GM12878 (cell line): ENCODE results near the gene GPLD1. TPM values are rescaled to one million over a fixed set of nuclear protein-coding genes. Genes with fewer than 3 reads are reported as not detected.

Source experiments
- ATAC-seq: fragments of 200-7000 bp; cut with Tn5 transposase; 3 replicates; pipeline ENCODE4 v1.9.1; 2020; ENCODE audit warnings: mild to moderate bottlenecking, moderate library complexity
- BruUV-seq: library from RNA; stranded (reverse); fragments of 400-500 nt; replicated peaks from 2 replicates; lab custom pipeline; 2021; lab: Mats Ljungman, UMichigan
- CTCF ChIA-PET: fragments of 300-600 bp; sonication (Branson Sonifier 250); formaldehyde crosslinking; extraction: SDS; loops from one replicate; lab custom pipeline; 2021; ENCODE audit warnings: inconsistent platforms; lab: Yijun Ruan, JAX
- POLR2A ChIA-PET: fragments of 350-600 bp; formaldehyde crosslinking; extraction: SDS; loops from one replicate; lab custom pipeline; 2021; ENCODE audit warnings: inconsistent platforms; lab: Charles Lee
- RAD21 ChIA-PET: fragments of 300-600 bp; sonication (Branson Sonifier 250); formaldehyde crosslinking; loops from one replicate; lab custom pipeline; 2023; ENCODE audit warnings: antibody characterized with exemption; ENCODE audit not compliant: unreplicated experiment; lab: Charles Lee
- SMC1A ChIA-PET: fragments of 300-600 bp; sonication (Branson Sonifier 250); formaldehyde crosslinking; loops from one replicate; lab custom pipeline; 2023; ENCODE audit not compliant: unreplicated experiment, uncharacterized antibody; lab: Charles Lee
- DNase-seq: peaks from one replicate; pipeline ENCODE4 v3.0.0-alpha.2; 2011; ENCODE audit warnings: low read depth, low spot score
- FAIRE-seq: peaks from 3 replicates; lab custom pipeline; 2011; peaks lifted over from hg19 to GRCh38; lab: Jason Lieb, UNC
- H2AFZ ChIP-seq: 2 replicates; pipeline ENCODE4 v1.6.0; 2011; ENCODE audit warnings: low read depth, low read length, control low read depth; ENCODE audit not compliant: control insufficient read depth
- H3K27ac ChIP-seq: 2 replicates; pipeline ENCODE4 v1.5.1; 2011; ENCODE audit warnings: control low read depth; ENCODE audit not compliant: control insufficient read depth, insufficient read depth
- H3K27me3 ChIP-seq, 2 experiments: replicated peaks in 1 of 2; 2 replicates each; pipeline versions ENCODE4 v1.6.0 to v1.6.1; 2011; ENCODE audit warnings: low read length in 1 of 2; ENCODE audit not compliant: control insufficient read depth in 2 of 2, insufficient read depth in 2 of 2
- H3K36me3 ChIP-seq, 2 experiments: 2 replicates each; pipeline ENCODE4 v1.5.1; 2011; ENCODE audit warnings: low read length in 1 of 2; ENCODE audit not compliant: control insufficient read depth in 2 of 2, insufficient read depth in 2 of 2
- H3K4me1 ChIP-seq: 2 replicates; pipeline ENCODE4 v1.6.1; 2011; ENCODE audit warnings: mild to moderate bottlenecking, low read length, moderate library complexity, mixed read lengths; ENCODE audit not compliant: control insufficient read depth, insufficient read depth
- H3K4me2 ChIP-seq: 2 replicates; pipeline ENCODE4 v1.6.0; 2011; ENCODE audit warnings: control low read depth; ENCODE audit not compliant: control insufficient read depth, insufficient read depth
- H3K4me3 ChIP-seq: fragments of 200-600 bp; sonication (generic); 2 replicates; pipeline ENCODE4 v1.5.1; 2016
- H3K79me2 ChIP-seq: 2 replicates; pipeline ENCODE4 v1.6.0; 2011; ENCODE audit warnings: low read length; ENCODE audit not compliant: control insufficient read depth, insufficient read depth
- H3K9ac ChIP-seq: 2 replicates; pipeline ENCODE4 v1.8.0; 2011; ENCODE audit warnings: low read length, control low read depth, mixed read lengths; ENCODE audit not compliant: control insufficient read depth, insufficient read depth
- H3K9me3 ChIP-seq: replicated peaks from 3 replicates; pipeline ENCODE4 v1.5.1; 2011; ENCODE audit warnings: mild to moderate bottlenecking, low read length; ENCODE audit not compliant: control insufficient read depth, insufficient read depth
- H4K20me1 ChIP-seq: 2 replicates; pipeline ENCODE4 v1.6.0; 2011; ENCODE audit not compliant: control insufficient read depth, insufficient read depth
- ATF2 ChIP-seq: IDR thresholded peaks from 2 replicates; pipeline ENCODE4 v1.6.1; 2012; ENCODE audit warnings: low read length, inconsistent platforms
- CBFB ChIP-seq: IDR thresholded peaks from 2 replicates; pipeline ENCODE4 v1.6.1; 2016; ENCODE audit warnings: antibody characterized with exemption, low read depth
- ETV6 ChIP-seq, 2 experiments: fragments of 450-650 bp in 1 of 2; IDR thresholded peaks in 1 of 2; conservative IDR thresholded peaks in 1 of 2; 2 replicates each; pipeline ENCODE4 v1.6.1; 2014; ENCODE audit warnings: antibody characterized with exemption in 1 of 2, borderline replicate concordance in 1 of 2, low read depth in 1 of 2, mild to moderate bottlenecking in 1 of 2, moderate library complexity in 1 of 2
- EZH2 ChIP-seq: IDR thresholded peaks from 2 replicates; pipeline ENCODE4 v1.6.1; 2012; ENCODE audit warnings: low read depth, mild to moderate bottlenecking, control low read depth, inconsistent platforms, low read length, borderline replicate concordance; ENCODE audit not compliant: control insufficient read depth
- POLR2AphosphoS5 ChIP-seq: IDR thresholded peaks from 2 replicates; pipeline ENCODE4 v1.6.1; 2011; ENCODE audit warnings: mild to moderate bottlenecking, low read length, inconsistent platforms
- RB1 ChIP-seq: fragments of 450-650 bp; formaldehyde crosslinking; IDR thresholded peaks from 2 replicates; pipeline ENCODE4 v1.6.1; 2017; ENCODE audit warnings: mild to moderate bottlenecking, borderline replicate concordance
- SP1 ChIP-seq: IDR thresholded peaks from one replicate; pipeline ENCODE4 v1.6.1; 2011; ENCODE audit warnings: low read depth, low read length
- TAF1 ChIP-seq: IDR thresholded peaks from 2 replicates; pipeline ENCODE4 v1.6.1; 2011; ENCODE audit warnings: mild to moderate bottlenecking, low read depth, low read length, borderline replicate concordance
- USF2 ChIP-seq: IDR thresholded peaks from 2 replicates; pipeline ENCODE4 v1.6.1; 2011; ENCODE audit warnings: low read depth, low read length, improper control_type of control experiment, borderline replicate concordance
- ZNF24 ChIP-seq: fragments of 450-650 bp; IDR thresholded peaks from 2 replicates; pipeline ENCODE4 v1.6.1; 2017; ENCODE audit warnings: antibody characterized with exemption, mild to moderate bottlenecking
- ZNF622 ChIP-seq: fragments of 450-650 bp; IDR thresholded peaks from 2 replicates; pipeline ENCODE4 v1.6.1; 2017; ENCODE audit warnings: mild to moderate bottlenecking, inconsistent platforms
- ZNF687 ChIP-seq: fragments of 450-650 bp; IDR thresholded peaks from 2 replicates; pipeline ENCODE4 v1.6.1; 2017; ENCODE audit warnings: mild to moderate bottlenecking, moderate library complexity
- WGBS: methylation state at CpG from one replicate; pipeline ENCODE4 v1.1.6; 2016; ENCODE audit warnings: low lambda C conversion rate; ENCODE audit not compliant: insufficient replicate concordance, insufficient coverage; ENCODE audit errors: missing lambda C conversion rate; 5-methylcytosine and 5-hydroxymethylcytosine counted together
- in situ Hi-C: fragments of 300-500 bp; cut with MboI; formaldehyde crosslinking; loops from 9 replicates; pipeline ENCODE4 v1.14.3; 2018; ENCODE audit warnings: mixed read lengths
- intact Hi-C: fragments of 100-400 bp; cut with micrococcal nuclease; formaldehyde crosslinking; loops from one replicate; pipeline ENCODE4 v1.14.2; 2022; ENCODE audit not compliant: unreplicated experiment
- polyA plus RNA-seq, 11 experiments: library from polyadenylated mRNA; depleted of rRNA in 4 of 11; unstranded in 6 of 11; stranded (reverse) in 5 of 11; fragments of >200 nt; fragmentation: Nextera tagmentation in 4 of 11; fragmentation: Illumina TruSeq in 1 of 11; extraction: Ambion mirVana in 4 of 11; extraction: Trizol in 1 of 11; gene quantifications; 1 replicate in 1 of 11; 2 replicates in 10 of 11; pipeline versions ENCODE4 v1.2.1 to v1.2.3, GENCODE V29; 2011 to 2016; ENCODE audit warnings: inconsistent platforms in 2 of 11, missing spikeins in 2 of 11, low read depth in 1 of 11
- total RNA-seq, 4 experiments: library from RNA; depleted of rRNA in 3 of 4; stranded (reverse); fragments of >200 nt in 3 of 4; fragmentation: Illumina TruSeq in 1 of 4; extraction: Trizol in 1 of 4; gene quantifications; 2 replicates each; pipeline versions ENCODE4 v1.2.1 to v1.2.3, GENCODE V29; 2013 to 2021
- TF ChIP-seq, protein P1 (sequence below): fragments of 450-650 bp; IDR thresholded peaks from 2 replicates; pipeline ENCODE4 v1.6.1; 2017; ENCODE audit warnings: mild to moderate bottlenecking, moderate library complexity

GPLD1 gene
- total and polyA plus RNA-seq, 10 of the 15 experiments (the other 5 are each of a cell fraction or from before 2014, with no cell fraction given) = 0.04 to 1.0 (median 0.69) TPM

GRCh38 chr6:24401458-24401857, 87.9 kb downstream of the GPLD1 start:
- H3K4me3 ChIP-seq = no peak overlapping the region
- no peak overlapping the region for H3K4me2 ChIP-seq
- ChIA-PET POLR2A (no interaction called here), SMC1A (interaction anchor here (1.8 kb wide), 1 partner anchor 9 kb away, joined by 5 read pairs; no protein-coding TSS in a partner anchor), CTCF (no interaction called here), RAD21 (no interaction called here)
- H3K4me1 ChIP-seq = no peaks in the 10 kb centered on the region
- no peaks in the 10 kb centered on the region for H4K20me1 ChIP-seq
- intact Hi-C loops = loop anchor here (10.0 kb wide), 1 partner anchor 373 kb away; the partner anchor contains the start of gene GMNN
- BruUV-seq = no TSS peak
- H2AFZ ChIP-seq = no peak overlapping the region
- in situ Hi-C loops = no loop called here
- 73% methylated on average over 4 of the region's 4 CpGs for WGBS
- H3K9ac ChIP-seq = no peak overlapping the region
- H3K9me3 ChIP-seq = no peaks in the 10 kb centered on the region; the same call in 2 of the 3 replicates
- DNase-seq = no peak
- FAIRE-seq = no peak
- TF ChIP-seq POLR2AphosphoS5 = no peak
- no peak for TF ChIP-seq USF2
- TF ChIP-seq EZH2 = no peak
- TF ChIP-seq, protein P1, sequence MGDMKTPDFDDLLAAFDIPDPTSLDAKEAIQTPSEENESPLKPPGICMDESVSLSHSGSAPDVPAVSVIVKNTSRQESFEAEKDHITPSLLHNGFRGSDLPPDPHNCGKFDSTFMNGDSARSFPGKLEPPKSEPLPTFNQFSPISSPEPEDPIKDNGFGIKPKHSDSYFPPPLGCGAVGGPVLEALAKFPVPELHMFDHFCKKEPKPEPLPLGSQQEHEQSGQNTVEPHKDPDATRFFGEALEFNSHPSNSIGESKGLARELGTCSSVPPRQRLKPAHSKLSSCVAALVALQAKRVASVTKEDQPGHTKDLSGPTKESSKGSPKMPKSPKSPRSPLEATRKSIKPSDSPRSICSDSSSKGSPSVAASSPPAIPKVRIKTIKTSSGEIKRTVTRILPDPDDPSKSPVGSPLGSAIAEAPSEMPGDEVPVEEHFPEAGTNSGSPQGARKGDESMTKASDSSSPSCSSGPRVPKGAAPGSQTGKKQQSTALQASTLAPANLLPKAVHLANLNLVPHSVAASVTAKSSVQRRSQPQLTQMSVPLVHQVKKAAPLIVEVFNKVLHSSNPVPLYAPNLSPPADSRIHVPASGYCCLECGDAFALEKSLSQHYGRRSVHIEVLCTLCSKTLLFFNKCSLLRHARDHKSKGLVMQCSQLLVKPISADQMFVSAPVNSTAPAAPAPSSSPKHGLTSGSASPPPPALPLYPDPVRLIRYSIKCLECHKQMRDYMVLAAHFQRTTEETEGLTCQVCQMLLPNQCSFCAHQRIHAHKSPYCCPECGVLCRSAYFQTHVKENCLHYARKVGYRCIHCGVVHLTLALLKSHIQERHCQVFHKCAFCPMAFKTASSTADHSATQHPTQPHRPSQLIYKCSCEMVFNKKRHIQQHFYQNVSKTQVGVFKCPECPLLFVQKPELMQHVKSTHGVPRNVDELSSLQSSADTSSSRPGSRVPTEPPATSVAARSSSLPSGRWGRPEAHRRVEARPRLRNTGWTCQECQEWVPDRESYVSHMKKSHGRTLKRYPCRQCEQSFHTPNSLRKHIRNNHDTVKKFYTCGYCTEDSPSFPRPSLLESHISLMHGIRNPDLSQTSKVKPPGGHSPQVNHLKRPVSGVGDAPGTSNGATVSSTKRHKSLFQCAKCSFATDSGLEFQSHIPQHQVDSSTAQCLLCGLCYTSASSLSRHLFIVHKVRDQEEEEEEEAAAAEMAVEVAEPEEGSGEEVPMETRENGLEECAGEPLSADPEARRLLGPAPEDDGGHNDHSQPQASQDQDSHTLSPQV = no peak
- no peak for TF ChIP-seq RB1
- no peak for TF ChIP-seq TAF1
- no peak for TF ChIP-seq ZNF687
- no peak for TF ChIP-seq ETV6 (conservative IDR thresholded peaks at IDR 0.05 in 1 of 2, IDR thresholded peaks at IDR 0.05 in 1 of 2; ENCODE audit: borderline replicate concordance in 1 of 2, low read depth in 1 of 2)
- no peak for TF ChIP-seq ZNF622
- no peak for TF ChIP-seq ZNF24
- no peak for TF ChIP-seq CBFB
- TF ChIP-seq SP1 = no peak
- no peak for TF ChIP-seq ATF2
- H3K27ac ChIP-seq = no peak overlapping the region
- ATAC-seq = no peak
- H3K79me2 ChIP-seq = peaks cover 28% of the 10 kb centered on the region
- H3K27me3 ChIP-seq = no peaks in the 10 kb centered on the region
- H3K36me3 ChIP-seq = no peaks in the 10 kb centered on the region
